NCI-H82 (cell line): Measurements from ENCODE around the gene SYNDIG1L.
A peak's percentile ranks its signal among the peaks of the same experiment; 100 is the strongest.
"Not testable (repeated sequence)": the region's sequence is repeated elsewhere in the genome, so short reads cannot be mapped to it uniquely, and the experiment has no call there.

ENCODE experiments used
- DNase-seq: peaks from one replicate; lab custom pipeline; 2025; lab: John Stamatoyannopoulos, UW

SYNDIG1L gene

GRCh38 chr14:74402401-74403251, 23.4 kb downstream of the SYNDIG1L start:
- no peak for DNase-seq

GRCh38 chr14:74401504-74402241, 24.3 kb downstream of the SYNDIG1L start:
- peak; percentile 40 for DNase-seq

DNA sequence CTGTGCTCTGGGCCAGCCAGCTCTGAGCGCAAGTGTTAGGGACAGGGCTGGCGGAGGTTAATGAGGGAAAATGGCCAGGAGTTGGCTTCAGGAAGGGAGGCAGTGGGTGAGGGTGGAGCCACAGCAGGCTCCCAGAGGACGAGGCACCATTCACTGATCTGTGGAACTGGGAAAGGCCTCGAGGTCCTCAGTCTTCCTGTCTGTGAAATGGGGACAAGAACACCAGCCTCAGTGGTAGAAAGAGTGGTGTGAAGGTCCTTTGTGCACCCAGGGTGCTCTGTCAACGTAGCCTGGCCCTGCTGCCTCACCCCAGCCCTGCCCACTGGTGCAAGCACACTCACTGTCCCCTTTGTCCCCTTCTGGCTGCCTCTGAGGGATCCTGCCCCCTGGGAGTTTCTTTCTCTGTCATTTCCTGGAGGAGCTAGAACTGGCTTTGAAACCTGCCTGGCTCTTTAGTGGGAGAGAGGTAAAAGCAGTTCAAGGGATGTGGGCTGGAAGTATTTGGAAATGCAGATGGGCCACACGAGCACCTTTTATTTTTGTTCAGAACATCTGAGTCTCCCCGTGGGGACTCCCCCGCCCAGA, 25.0 kb downstream of the SYNDIG1L start:
- DNase-seq, result no peak

GRCh38 chr14:74400031-74400685, 25.9 kb downstream of the SYNDIG1L start:
- DNase-seq, result no peak

GRCh38 chr14:74395094-74395493, 30.9 kb downstream of the SYNDIG1L start:
- DNase-seq, result no peak

DNA sequence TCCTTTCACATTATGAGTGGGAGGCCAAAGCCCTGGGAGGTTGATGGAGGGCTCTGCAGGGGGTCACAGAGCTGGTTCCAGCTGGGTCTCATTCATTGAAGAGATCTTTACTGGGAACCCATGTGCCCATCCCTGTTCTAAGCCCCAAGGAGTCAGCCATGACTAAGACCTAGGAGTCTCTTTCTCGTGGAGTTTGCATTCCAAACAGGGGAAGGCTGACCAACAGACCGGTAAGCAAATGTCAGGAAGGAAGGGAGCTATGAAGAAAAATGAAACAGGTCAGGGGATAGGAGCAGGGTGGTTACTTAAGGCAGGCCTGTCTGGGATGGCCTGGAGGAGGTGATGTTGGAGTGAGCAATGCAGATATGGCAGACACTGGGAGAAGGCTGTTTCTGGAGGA, 31.5 kb downstream of the SYNDIG1L start:
- DNase-seq, result no peak

GRCh38 chr14:74392616-74393570, 33.1 kb downstream of the SYNDIG1L start:
- no peak for DNase-seq

GRCh38 chr14:74391479-74391878, 34.5 kb downstream of the SYNDIG1L start:
- no peak for DNase-seq

DNA sequence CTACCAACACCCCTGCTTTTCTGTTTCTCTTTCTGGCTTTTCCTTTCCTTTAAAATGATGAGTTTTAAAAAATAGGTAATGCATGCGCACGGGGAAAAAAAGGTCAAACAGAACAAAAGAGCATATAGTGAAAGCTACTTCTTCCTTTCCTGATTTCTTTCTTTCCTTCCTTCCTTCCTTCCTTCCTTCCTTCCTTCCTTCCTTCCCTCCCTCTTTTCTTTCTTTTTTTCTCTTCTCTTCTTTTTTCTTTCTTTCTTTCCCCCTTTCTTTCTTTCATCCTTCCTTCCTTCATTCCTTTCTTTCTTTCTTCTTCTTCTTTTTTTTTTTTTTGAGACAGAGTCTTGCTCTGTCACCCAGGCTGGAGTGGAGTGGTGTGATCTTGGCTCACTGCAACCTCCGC, 35.5 kb downstream of the SYNDIG1L start:
- DNase-seq, result not testable (repeated sequence)

GRCh38 chr14:74389980-74390379, 36.0 kb downstream of the SYNDIG1L start:
- DNase-seq, result no peak

DNA sequence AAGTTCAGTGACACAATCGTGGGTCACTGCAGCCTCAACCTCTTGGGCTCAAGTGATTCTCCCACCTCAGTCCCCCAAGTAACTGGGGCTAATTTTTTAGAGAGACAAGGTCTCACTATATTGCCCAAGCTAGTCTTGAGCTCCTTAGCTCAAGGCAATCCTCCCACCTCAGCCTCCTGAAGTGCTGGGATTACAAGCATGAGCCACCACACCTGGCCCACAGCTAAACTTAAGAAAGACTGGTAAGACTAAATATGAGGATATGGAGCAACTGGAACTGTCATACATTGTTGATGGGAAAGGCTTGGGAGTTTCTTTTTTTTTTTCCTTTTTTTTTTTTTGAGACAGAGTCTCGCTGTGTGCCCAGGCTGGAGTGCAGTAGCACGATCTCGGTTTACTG, 43.8 kb downstream of the SYNDIG1L start:
- DNase-seq, result no peak

GRCh38 chr14:74381571-74381970, 44.4 kb downstream of the SYNDIG1L start:
- not testable (repeated sequence) for DNase-seq

DNA sequence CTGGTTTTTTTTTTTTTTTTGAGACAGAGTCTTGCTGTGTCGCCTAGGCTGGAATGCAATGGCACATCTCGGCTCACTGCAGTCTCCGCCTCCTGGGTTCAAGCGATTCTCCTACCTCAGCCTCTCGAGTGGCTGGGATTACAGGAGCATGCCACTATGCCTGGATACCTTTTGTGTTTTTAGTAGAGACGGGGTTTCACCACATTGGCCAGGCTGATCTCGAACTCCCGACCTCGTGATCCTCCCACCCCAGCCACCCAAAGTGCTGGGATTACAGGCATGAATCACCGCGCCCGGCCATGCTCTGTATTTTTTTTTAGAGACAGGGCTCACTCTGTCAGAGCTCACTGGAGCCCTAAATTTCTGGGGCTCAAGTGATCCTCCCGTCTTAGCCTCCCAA, 45.2 kb downstream of the SYNDIG1L start:
- no peak for DNase-seq

GRCh38 chr14:74380172-74380571, 45.8 kb downstream of the SYNDIG1L start:
- no peak for DNase-seq

- no peak for DNase-seq
These were observed 47.9 kb downstream of the SYNDIG1L start for GRCh38 chr14:74377976-74378690.

DNA sequence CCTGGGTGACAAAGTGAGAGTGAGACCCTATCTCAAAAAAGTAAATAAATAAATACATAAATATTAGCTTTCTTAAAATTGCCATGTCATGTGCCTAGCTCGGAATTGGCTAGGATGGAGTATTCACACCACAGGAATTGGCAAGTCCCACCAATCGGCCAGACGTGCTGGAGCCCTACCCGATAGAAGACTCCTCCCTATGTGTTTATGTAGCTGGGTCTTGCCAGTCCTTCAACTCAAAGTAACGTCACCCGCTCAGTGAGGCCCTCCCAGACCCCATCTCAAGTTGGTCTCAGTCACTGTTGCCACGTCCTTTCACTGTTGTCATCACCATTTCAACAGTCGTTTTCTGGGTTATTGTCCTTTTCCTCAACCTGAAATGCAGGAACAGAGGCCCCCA, 57.6 kb downstream of the SYNDIG1L start:
- DNase-seq, result no peak

GRCh38 chr14:74368026-74368425, 58.0 kb downstream of the SYNDIG1L start:
- DNase-seq, result no peak

- DNase-seq, result no peak
These were observed 61.6 kb downstream of the SYNDIG1L start for GRCh38 chr14:74364271-74364880.

DNA sequence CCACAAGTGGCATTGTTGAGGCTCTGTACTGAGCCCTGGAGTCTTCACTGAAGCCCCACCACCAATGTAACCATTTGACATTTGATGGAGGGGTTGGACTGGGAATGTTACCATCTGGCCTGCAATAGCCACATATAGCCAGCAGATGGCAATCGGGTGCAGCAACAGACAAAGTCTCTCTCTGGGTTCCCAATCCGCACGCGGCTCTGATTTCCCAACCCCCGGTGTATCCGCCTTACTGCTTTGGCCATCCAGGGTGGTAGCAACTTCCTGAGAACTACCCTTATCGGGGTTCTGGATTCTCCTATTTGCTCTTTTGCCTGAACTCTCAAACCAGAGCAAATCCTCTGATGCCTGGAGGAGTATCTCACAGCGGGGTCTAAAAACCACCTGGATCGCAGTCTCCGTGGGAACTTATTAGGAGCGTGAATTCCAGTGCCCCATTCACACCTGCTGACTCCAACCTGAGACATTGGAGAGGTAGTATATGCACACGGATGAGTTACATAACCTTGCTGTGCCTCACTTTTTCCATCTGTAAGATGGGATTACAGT, 63.6 kb downstream of the SYNDIG1L start:
- DNase-seq, result peak; percentile 87

DNA sequence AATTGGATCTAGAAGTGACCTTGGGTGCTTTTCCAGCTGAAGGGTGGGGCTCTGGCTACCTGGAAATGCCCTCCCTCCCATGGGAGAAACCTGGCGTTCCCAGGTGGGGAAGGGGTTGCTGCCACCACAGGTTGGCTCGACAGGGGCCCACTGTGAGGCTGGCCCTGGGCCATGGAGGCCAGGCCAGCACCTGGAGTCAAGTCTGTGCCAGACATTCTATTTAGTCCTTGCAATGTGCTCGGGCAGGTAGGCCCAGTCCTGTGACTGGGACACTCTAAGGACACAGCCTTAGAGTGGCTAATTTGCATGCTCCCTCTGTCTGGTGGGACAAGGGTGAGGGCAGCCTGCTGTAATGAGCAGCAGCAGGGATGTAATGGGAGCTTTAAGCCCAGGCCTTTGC, 65.8 kb downstream of the SYNDIG1L start:
- DNase-seq, result no peak
